ENCODE data around the gene AMPD2. TPM values are rescaled to one million over a fixed set of nuclear protein-coding genes. Genes with fewer than 3 reads are reported as not detected.
A peak's percentile ranks its signal among the peaks of the same experiment; 100 is the strongest.

AMPD2 gene
- total RNA-seq, 3 donors from 2014 or later: 35.6 to 47.4 (median 40.9) TPM

- peak in 1 of 3 donors; percentile 46 for DNase-seq
- H3K4me1 ChIP-seq (ENCODE audit: low read depth): peaks cover 21% of the 10 kb centered on the region
- no peaks in the 10 kb centered on the region for H3K36me3 ChIP-seq (ENCODE audit: low read depth)
- ATAC-seq: no peak
- intact Hi-C loops (cut with DNase I, micrococcal nuclease): no loop called here
- no peaks in the 10 kb centered on the region for H3K9me3 ChIP-seq
- no peak overlapping the region for H3K4me3 ChIP-seq
- no peak for TF ChIP-seq CTCF (IDR thresholded peaks at IDR 0.05)
These were observed 1.9 kb downstream of the AMPD2 start for GRCh38 chr1:109621379-109622136.

- no peaks in the 10 kb centered on the region for H3K36me3 ChIP-seq (ENCODE audit: low read depth)
- H3K4me1 ChIP-seq (ENCODE audit: low read depth): peaks cover 21% of the 10 kb centered on the region
- DNase-seq (no peak), ATAC-seq (no peak)
- H3K4me3 ChIP-seq: no peak overlapping the region
- TF ChIP-seq CTCF (IDR thresholded peaks at IDR 0.05): no peak
- intact Hi-C loops (cut with DNase I, micrococcal nuclease): no loop called here
- H3K9me3 ChIP-seq: no peaks in the 10 kb centered on the region
These were observed 2.7 kb downstream of the AMPD2 start for GRCh38 chr1:109622137-109622892.

GRCh38 chr1:109622895-109623294 lies 3.3 kb downstream of the AMPD2 start:
- Histone ChIP-seq H3K9me3 (no peaks in the 10 kb centered on the region), H3K4me3 (no peak overlapping the region), H3K4me1 (ENCODE audit: low read depth) (peaks cover 21% of the 10 kb centered on the region), H3K36me3 (ENCODE audit: low read depth) (no peaks in the 10 kb centered on the region)
- intact Hi-C loops (cut with DNase I, micrococcal nuclease): no loop called here
- TF ChIP-seq CTCF (IDR thresholded peaks at IDR 0.05): no peak
- ATAC-seq (no peak), DNase-seq (no peak)

- TF ChIP-seq CTCF (IDR thresholded peaks at IDR 0.05): no peak
- Histone ChIP-seq H3K9me3 (no peaks in the 10 kb centered on the region), H3K4me3 (no peak overlapping the region), H3K4me1 (ENCODE audit: low read depth) (peaks cover 19% of the 10 kb centered on the region), H3K36me3 (ENCODE audit: low read depth) (no peaks in the 10 kb centered on the region)
- intact Hi-C loops (cut with DNase I, micrococcal nuclease): no loop called here
- DNase-seq (peak in 1 of 3 donors; percentile 46), ATAC-seq (no peak)
These were observed 4.0 kb downstream of the AMPD2 start for GRCh38 chr1:109623601-109624161.

GRCh38 chr1:109624201-109625010 lies 4.8 kb downstream of the AMPD2 start:
- no peaks in the 10 kb centered on the region for H3K9me3 ChIP-seq
- intact Hi-C loops (cut with DNase I, micrococcal nuclease): no loop called here
- no peak overlapping the region for H3K4me3 ChIP-seq
- DNase-seq: no peak
- no peak for TF ChIP-seq CTCF (IDR thresholded peaks at IDR 0.05)
- H3K4me1 ChIP-seq (ENCODE audit: low read depth): peaks cover 13% of the 10 kb centered on the region
- H3K36me3 ChIP-seq (ENCODE audit: low read depth): no peaks in the 10 kb centered on the region
- ATAC-seq: no peak

Data from mucosa of descending colon (tissue), 3 donors.